Caki2 (cell line): ENCODE data around the gene LAMC3. TPM values are rescaled to one million over a fixed set of nuclear protein-coding genes. Genes with fewer than 3 reads are reported as not detected.
"Not testable (repeated sequence)": the region's sequence is repeated elsewhere in the genome, so short reads cannot be mapped to it uniquely, and the experiment has no call there.

Source experiments
- DNase-seq: peaks from one replicate; pipeline ENCODE4 v3.0.0-alpha.2; 2015; ENCODE audit warnings: low read depth
- in situ Hi-C: cut with HindIII; loops from 2 replicates; pipeline ENCODE4 v1.10.0; 2016; ENCODE audit warnings: low sequenced_read_pairs, low pct_unique_long_range_greater_than_20kb, mixed read lengths
- total RNA-seq: library from RNA; depleted of rRNA; stranded (reverse); fragments of >200 nt; shearing (Covaris generic); gene quantifications from 2 replicates; pipeline ENCODE4 v1.2.3, GENCODE V29; 2014; ENCODE audit warnings: low replicate concordance

The LAMC3 gene
- total RNA-seq, 1 experiment from 2014 or later: 15.2 TPM

- DNase-seq, in situ Hi-C loops: not testable (repeated sequence)
These were observed 106.4 kb downstream of the LAMC3 start for GRCh38 chr9:131115360-131115742.

GRCh38 chr9:131116281-131117120 lies 107.5 kb downstream of the LAMC3 start:
- no peak for DNase-seq
- in situ Hi-C loops: no loop called here

GRCh38 chr9:131117121-131117761 lies 108.3 kb downstream of the LAMC3 start:
- in situ Hi-C loops: no loop called here
- DNase-seq: no peak

GRCh38 chr9:131117762-131118145 lies 108.8 kb downstream of the LAMC3 start:
- in situ Hi-C loops: no loop called here
- no peak for DNase-seq

GRCh38 chr9:131119600-131119999 lies 110.6 kb downstream of the LAMC3 start:
- in situ Hi-C loops: no loop called here
- DNase-seq: no peak

- in situ Hi-C loops: no loop called here
- DNase-seq: no peak
These were observed 111.8 kb downstream of the LAMC3 start for GRCh38 chr9:131120620-131121228.

GRCh38 chr9:131121346-131121745 lies 112.4 kb downstream of the LAMC3 start:
- in situ Hi-C loops: no loop called here
- no peak for DNase-seq

GRCh38 chr9:131122158-131122557 lies 113.2 kb downstream of the LAMC3 start:
- peak; percentile 14 for DNase-seq

GRCh38 chr9:131125038-131125287 lies 116.0 kb downstream of the LAMC3 start:
- in situ Hi-C loops: no loop called here
- DNase-seq: no peak

More at GRCh38 chr9:131122158-131122557, 113.2 kb downstream of the LAMC3 start:
- in situ Hi-C loops: no loop called here

GRCh38 chr9:131125288-131126058 lies 116.5 kb downstream of the LAMC3 start, which contains the start of gene NUP214:
Gene NUP214 (plus strand): TSS chr9:131125586. CDS start chr9:131125705, 119 bp downstream.
- in situ Hi-C loops: no loop called here
- DNase-seq: peak; percentile 94

- no peak for DNase-seq
- in situ Hi-C loops: no loop called here
These were observed 117.1 kb downstream of the LAMC3 start for GRCh38 chr9:131126059-131126426.

GRCh38 chr9:131129183-131129582 lies 120.2 kb downstream of the LAMC3 start:
- in situ Hi-C loops: no loop called here
- DNase-seq: no peak

GRCh38 chr9:131138676-131139075 lies 129.7 kb downstream of the LAMC3 start:
- no peak for DNase-seq
- in situ Hi-C loops: no loop called here

GRCh38 chr9:131140112-131140511 lies 131.1 kb downstream of the LAMC3 start:
- DNase-seq: no peak
- in situ Hi-C loops: no loop called here

GRCh38 chr9:131140550-131140949 lies 131.6 kb downstream of the LAMC3 start:
- in situ Hi-C loops: no loop called here
- DNase-seq: no peak

- in situ Hi-C loops: no loop called here
- DNase-seq: no peak
These were observed 133.2 kb downstream of the LAMC3 start for GRCh38 chr9:131142160-131142559.
